Keratinocyte (primary cell): Measurements from ENCODE around the gene HSPB2. TPM values are rescaled to one million over a fixed set of nuclear protein-coding genes. Genes with fewer than 3 reads are reported as not detected.

ENCODE experiments used
- DNase-seq: peaks from one replicate; pipeline ENCODE4 v3.0.0-alpha.2; 2011; ENCODE audit warnings: low read depth, missing footprints, low spot score
- FAIRE-seq: peaks from 2 replicates; lab custom pipeline; 2011; peaks lifted over from hg19 to GRCh38; lab: Jason Lieb, UNC
- H2AFZ ChIP-seq: 2 replicates; pipeline ENCODE4 v1.6.0; 2012; ENCODE audit warnings: low read length, control low read depth, inconsistent platforms; ENCODE audit not compliant: control insufficient read depth
- H3K27ac ChIP-seq: 2 replicates; pipeline ENCODE4 v1.5.1; 2011; ENCODE audit warnings: low read length; ENCODE audit not compliant: control insufficient read depth, insufficient read depth
- H3K27me3 ChIP-seq: 3 replicates; pipeline ENCODE4 v1.6.0; 2011; ENCODE audit warnings: low read length; ENCODE audit not compliant: control insufficient read depth, insufficient read depth; ENCODE audit errors: extremely low read depth
- H3K36me3 ChIP-seq, 2 experiments: 2 replicates in 1 of 2; 3 replicates in 1 of 2; pipeline ENCODE4 v1.5.1; 2011; ENCODE audit warnings: low read length in 2 of 2, mild to moderate bottlenecking in 1 of 2; ENCODE audit not compliant: control insufficient read depth in 2 of 2, insufficient read depth in 2 of 2; ENCODE audit errors: extremely low read depth in 1 of 2
- H3K4me1 ChIP-seq: 3 replicates; pipeline ENCODE4 v1.5.1; 2011; ENCODE audit warnings: low read length; ENCODE audit not compliant: control insufficient read depth, insufficient read depth; ENCODE audit errors: extremely low read depth
- H3K4me2 ChIP-seq: 3 replicates; pipeline ENCODE4 v1.6.0; 2011; ENCODE audit warnings: low read depth, low read length; ENCODE audit not compliant: control insufficient read depth, insufficient read depth; ENCODE audit errors: extremely low read depth
- H3K4me3 ChIP-seq, 3 experiments: fragments of 200-600 bp in 1 of 3; sonication (generic) in 1 of 3; 2 replicates in 2 of 3; 3 replicates in 1 of 3; pipeline ENCODE4 v1.5.1; 2011 to 2016; ENCODE audit warnings: low read length in 3 of 3, mild to moderate bottlenecking in 3 of 3, control low read depth in 2 of 3, inconsistent platforms in 1 of 3, low read depth in 1 of 3, mixed read lengths in 1 of 3, mixed run types in 1 of 3, moderate library complexity in 1 of 3; ENCODE audit not compliant: control insufficient read depth in 2 of 3, insufficient read depth in 2 of 3; ENCODE audit errors: extremely low read depth in 1 of 3
- H3K79me2 ChIP-seq: 2 replicates; pipeline ENCODE4 v1.6.0; 2012; ENCODE audit warnings: low read length; ENCODE audit not compliant: control insufficient read depth, insufficient read depth
- H3K9ac ChIP-seq: 3 replicates; pipeline ENCODE4 v1.6.0; 2011; ENCODE audit warnings: low read length; ENCODE audit not compliant: control insufficient read depth, insufficient read depth; ENCODE audit errors: extremely low read depth
- H3K9me1 ChIP-seq: 3 replicates; pipeline ENCODE4 v1.6.0; 2011; ENCODE audit warnings: low read length; ENCODE audit not compliant: control insufficient read depth, insufficient read depth; ENCODE audit errors: extremely low read depth
- H3K9me3 ChIP-seq: 2 replicates; pipeline ENCODE4 v1.5.1; 2012; ENCODE audit warnings: low read depth, low read length; ENCODE audit not compliant: control insufficient read depth
- H4K20me1 ChIP-seq: 3 replicates; pipeline ENCODE4 v1.6.0; 2011; ENCODE audit warnings: low read length; ENCODE audit not compliant: control insufficient read depth, insufficient read depth; ENCODE audit errors: extremely low read depth
- EZH2 ChIP-seq: IDR thresholded peaks from one replicate; pipeline ENCODE4 v1.6.1; 2012; ENCODE audit warnings: inconsistent platforms, mild to moderate bottlenecking, low read length, moderate library complexity
- dilution Hi-C: fragments of 300-500 bp; cut with MboI; formaldehyde crosslinking; loops from one replicate; pipeline ENCODE4 v1.7.0; 2020; ENCODE audit warnings: low sequenced_read_pairs; ENCODE audit not compliant: extremely low pct_ligation_motif_present
- polyA plus RNA-seq, 5 experiments: library from polyadenylated mRNA; depleted of rRNA in 3 of 5; stranded (reverse) in 3 of 5; stranded (forward) in 1 of 5; unstranded in 1 of 5; fragments of >200 nt; gene quantifications; 1 replicate in 1 of 5; 2 replicates in 3 of 5; 3 replicates in 1 of 5; pipeline versions ENCODE4 v1.2.1 to v1.2.3, GENCODE V29; 2011 to 2012; ENCODE audit warnings: missing spikeins in 2 of 5, low read depth in 1 of 5, low replicate concordance in 1 of 5
- TF ChIP-seq, protein P1 (sequence below), 3 experiments: IDR thresholded peaks in 1 of 3; conservative IDR thresholded peaks in 1 of 3; optimal IDR thresholded peaks in 1 of 3; 2 replicates in 2 of 3; 3 replicates in 1 of 3; pipeline versions ENCODE3 to v1.5.1; 2011; ENCODE audit warnings: low read length in 3 of 3, mild to moderate bottlenecking in 3 of 3, moderate library complexity in 2 of 3, control low read depth in 1 of 3, inconsistent platforms in 1 of 3; ENCODE audit not compliant: insufficient read depth in 2 of 3; ENCODE audit errors: extremely low read depth in 1 of 3

Gene HSPB2
- polyA plus RNA-seq, 1 donor (not counting 4 experiments of a cell fraction or from before 2014, with no cell fraction given): 0.22 TPM

DNA sequence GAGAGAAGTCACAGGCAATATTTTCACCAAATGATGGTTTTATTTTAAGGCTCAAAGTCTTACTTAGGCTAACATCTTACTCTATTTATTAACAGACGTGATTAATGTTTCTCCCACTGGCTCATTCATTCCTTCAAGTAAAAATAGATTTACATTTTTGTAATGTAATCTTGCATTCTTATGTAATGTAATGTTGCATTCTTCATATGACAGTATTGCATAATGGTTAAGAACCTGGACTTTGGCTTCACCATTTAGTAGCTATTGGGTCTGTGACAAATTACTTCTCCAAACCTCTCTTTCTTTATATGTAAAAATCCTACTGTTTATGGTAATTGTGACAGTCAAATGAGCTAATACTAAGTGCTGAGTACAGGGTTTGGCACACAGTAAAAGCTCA is 21.3 kb downstream of the HSPB2 start:
- H3K9me1 ChIP-seq: no peaks in the 10 kb centered on the region
- FAIRE-seq (no peak), DNase-seq (no peak)
- H3K36me3 ChIP-seq: no peaks in the 10 kb centered on the region
- no peak overlapping the region for H3K9ac ChIP-seq
- dilution Hi-C loops: no loop called here
- H3K4me1 ChIP-seq: peaks cover 9% of the 10 kb centered on the region
- TF ChIP-seq EZH2: no peak
- TF ChIP-seq, protein P1, sequence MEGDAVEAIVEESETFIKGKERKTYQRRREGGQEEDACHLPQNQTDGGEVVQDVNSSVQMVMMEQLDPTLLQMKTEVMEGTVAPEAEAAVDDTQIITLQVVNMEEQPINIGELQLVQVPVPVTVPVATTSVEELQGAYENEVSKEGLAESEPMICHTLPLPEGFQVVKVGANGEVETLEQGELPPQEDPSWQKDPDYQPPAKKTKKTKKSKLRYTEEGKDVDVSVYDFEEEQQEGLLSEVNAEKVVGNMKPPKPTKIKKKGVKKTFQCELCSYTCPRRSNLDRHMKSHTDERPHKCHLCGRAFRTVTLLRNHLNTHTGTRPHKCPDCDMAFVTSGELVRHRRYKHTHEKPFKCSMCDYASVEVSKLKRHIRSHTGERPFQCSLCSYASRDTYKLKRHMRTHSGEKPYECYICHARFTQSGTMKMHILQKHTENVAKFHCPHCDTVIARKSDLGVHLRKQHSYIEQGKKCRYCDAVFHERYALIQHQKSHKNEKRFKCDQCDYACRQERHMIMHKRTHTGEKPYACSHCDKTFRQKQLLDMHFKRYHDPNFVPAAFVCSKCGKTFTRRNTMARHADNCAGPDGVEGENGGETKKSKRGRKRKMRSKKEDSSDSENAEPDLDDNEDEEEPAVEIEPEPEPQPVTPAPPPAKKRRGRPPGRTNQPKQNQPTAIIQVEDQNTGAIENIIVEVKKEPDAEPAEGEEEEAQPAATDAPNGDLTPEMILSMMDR (optimal IDR thresholded peaks at IDR 0.05 in 1 of 3, IDR thresholded peaks at IDR 0.05 in 1 of 3, conservative IDR thresholded peaks at IDR 0.05 in 1 of 3; ENCODE audit: extremely low read depth in 1 of 3, insufficient read depth in 2 of 3, low read length in 3 of 3): no peak
- no peaks in the 10 kb centered on the region for H4K20me1 ChIP-seq
- no peaks in the 10 kb centered on the region for H3K9me3 ChIP-seq
- no peak overlapping the region for H3K4me3 ChIP-seq
- no peaks in the 10 kb centered on the region for H3K27me3 ChIP-seq
- H3K27ac ChIP-seq: no peak overlapping the region
- H2AFZ ChIP-seq: no peak overlapping the region
- no peak overlapping the region for H3K4me2 ChIP-seq
- H3K79me2 ChIP-seq: no peaks in the 10 kb centered on the region

DNA sequence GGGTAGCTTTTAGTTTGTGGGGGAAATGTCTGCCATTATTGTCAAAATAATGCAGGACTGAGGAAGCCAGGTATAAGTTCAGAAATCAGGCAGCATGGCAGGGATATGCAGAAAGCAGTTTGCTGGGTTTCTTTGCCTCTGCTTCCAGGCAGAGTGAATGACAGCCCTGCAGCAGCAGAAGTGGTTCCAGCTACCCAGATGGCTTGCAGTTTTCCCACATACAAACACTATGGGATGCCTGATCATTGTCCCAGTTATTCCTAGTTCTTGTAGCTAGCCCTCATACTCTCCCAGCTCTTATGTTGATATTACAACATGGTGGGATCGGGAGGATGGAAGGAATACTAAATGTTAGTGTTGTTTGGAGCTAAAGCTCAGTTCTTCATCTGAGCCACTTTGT is 21.8 kb downstream of the HSPB2 start:
- Histone ChIP-seq H3K36me3 (no peaks in the 10 kb centered on the region), H3K27ac (no peak overlapping the region), H3K4me1 (peaks cover 13% of the 10 kb centered on the region), H4K20me1 (no peaks in the 10 kb centered on the region), H3K9ac (no peak overlapping the region), H3K9me1 (no peaks in the 10 kb centered on the region), H3K27me3 (no peaks in the 10 kb centered on the region), H3K4me2 (no peak overlapping the region), H3K4me3 (no peak overlapping the region), H2AFZ (no peak overlapping the region), H3K79me2 (no peaks in the 10 kb centered on the region), H3K9me3 (no peaks in the 10 kb centered on the region)
- dilution Hi-C loops: no loop called here
- DNase-seq: no peak
- no peak for FAIRE-seq
- TF ChIP-seq, protein P1 (optimal IDR thresholded peaks at IDR 0.05 in 1 of 3, IDR thresholded peaks at IDR 0.05 in 1 of 3, conservative IDR thresholded peaks at IDR 0.05 in 1 of 3; ENCODE audit: extremely low read depth in 1 of 3, insufficient read depth in 2 of 3, low read length in 3 of 3): no peak
- no peak for TF ChIP-seq EZH2
